SK-N-DZ (cell line): ENCODE data around the gene MAEA. TPM values are rescaled to one million over a fixed set of nuclear protein-coding genes. Genes with fewer than 3 reads are reported as not detected.
A peak's percentile ranks its signal among the peaks of the same experiment; 100 is the strongest.

ENCODE experiments used
- DNase-seq: peaks from one replicate; pipeline ENCODE4 v3.0.0-alpha.2; 2015; ENCODE audit warnings: low spot score
- polyA plus RNA-seq, 2 experiments: library from polyadenylated mRNA; depleted of rRNA; stranded (reverse); fragments of >200 nt; gene quantifications; 2 replicates each; pipeline ENCODE4 v1.2.3, GENCODE V29; 2014

Gene MAEA
- 91.7 and 92.2 TPM in 2 replicates for polyA plus RNA-seq (2014; cell fraction: cytosol; rRNA removed)
- 101 and 110 TPM in 2 replicates for polyA plus RNA-seq (2014; cell fraction: nucleus; rRNA removed)

GRCh38 chr4:1289207-1290164, at the start of gene MAEA:
Gene MAEA (plus strand): TSS chr4:1289891. CDS start chr4:1289914, 23 bp downstream.
- DNase-seq, result peak; percentile 94

- no peak for DNase-seq
Measured at GRCh38 chr4:1239950-1240307, 49.8 kb upstream of the MAEA start.

- no peak for DNase-seq
Measured at GRCh38 chr4:1240721-1241465, 48.8 kb upstream of the MAEA start.

- DNase-seq, result no peak
Measured at GRCh38 chr4:1241466-1241935, 48.2 kb upstream of the MAEA start.

- DNase-seq, result no peak
Measured at GRCh38 chr4:1241936-1242505, 47.7 kb upstream of the MAEA start.

GRCh38 chr4:1242506-1243450, 46.9 kb upstream of the MAEA start:
- DNase-seq, result no peak

GRCh38 chr4:1243451-1244080, 46.1 kb upstream of the MAEA start:
- DNase-seq, result no peak

GRCh38 chr4:1244081-1244977, 45.4 kb upstream of the MAEA start:
- no peak for DNase-seq

GRCh38 chr4:1244978-1245471, 44.7 kb upstream of the MAEA start:
- DNase-seq, result no peak

- no peak for DNase-seq
Measured at GRCh38 chr4:1245481-1246051, 44.1 kb upstream of the MAEA start.

- DNase-seq, result no peak
Measured at GRCh38 chr4:1246111-1246881, 43.4 kb upstream of the MAEA start.

- DNase-seq, result no peak
Measured at GRCh38 chr4:1246901-1247863, 42.5 kb upstream of the MAEA start.

GRCh38 chr4:1247864-1248244, 41.8 kb upstream of the MAEA start:
- DNase-seq, result no peak

- peak; percentile 71 for DNase-seq
Measured at GRCh38 chr4:1248245-1249147, 41.2 kb upstream of the MAEA start, which contains the start of gene CTBP1. Gene CTBP1 (minus strand): TSS chr4:1249130. CDS start chr4:1241331, 7,799 bp downstream.

GRCh38 chr4:1249148-1249730, 40.5 kb upstream of the MAEA start:
- DNase-seq, result peak; percentile 71
